Heart left ventricle (tissue), 16 donors: ENCODE results near the gene C1orf122. TPM values are rescaled to one million over a fixed set of nuclear protein-coding genes. Genes with fewer than 3 reads are reported as not detected.
"Not testable (repeated sequence)": the region's sequence is repeated elsewhere in the genome, so short reads cannot be mapped to it uniquely, and the experiment has no call there.

Source experiments
- ATAC-seq, 4 donors: fragments of 200-7000 bp; cut with Tn5 transposase; one replicate each; pipeline ENCODE4 v1.9.1; 2020 to 2022; ENCODE audit warnings: moderate library complexity in 4 of 4, mild to moderate bottlenecking in 3 of 4, moderate number of reproducible peaks in 1 of 4
- DNase-seq, 5 donors: peaks; one replicate each; pipeline ENCODE4 v3.0.0-alpha.2; 2020
- H3K27ac ChIP-seq, 12 donors: fragments of 200-600 bp; sonication (generic) in 4 of 12; one replicate each; pipeline versions ENCODE4 v1.5.0 to v1.8.0; 2016 to 2022; ENCODE audit warnings: mild to moderate bottlenecking in 2 of 12
- H3K27me3 ChIP-seq, 9 donors: fragments of 200-600 bp; sonication (generic) in 2 of 9; one replicate each; pipeline versions ENCODE4 v1.5.1 to v1.8.0; 2016 to 2022; ENCODE audit warnings: mild to moderate bottlenecking in 3 of 9
- H3K36me3 ChIP-seq, 9 donors: fragments of 200-600 bp; sonication (generic) in 2 of 9; one replicate each; pipeline versions ENCODE4 v1.5.0 to v1.8.0; 2018 to 2022; ENCODE audit warnings: mild to moderate bottlenecking in 2 of 9
- H3K4me1 ChIP-seq, 12 donors: fragments of 200-600 bp; sonication (generic) in 4 of 12; one replicate each; pipeline versions ENCODE4 v1.5.0 to v1.8.0; 2016 to 2022; ENCODE audit warnings: mild to moderate bottlenecking in 3 of 12
- H3K4me3 ChIP-seq, 12 donors: fragments of 200-600 bp; sonication (generic) in 4 of 12; one replicate each; pipeline versions ENCODE4 v1.5.0 to v1.8.0; 2017 to 2022; ENCODE audit warnings: mild to moderate bottlenecking in 9 of 12, moderate library complexity in 4 of 12
- H3K9me3 ChIP-seq, 12 donors: fragments of 200-600 bp; sonication (generic) in 4 of 12; one replicate each; pipeline versions ENCODE4 v1.5.0 to v1.8.0; 2016 to 2022; ENCODE audit warnings: mild to moderate bottlenecking in 1 of 12
- POLR2A ChIP-seq, 2 donors: fragments of 450-650 bp; IDR thresholded peaks; one replicate each; pipeline ENCODE4 v1.6.1; 2017; ENCODE audit warnings: antibody characterized with exemption in 2 of 2, mild to moderate bottlenecking in 2 of 2, moderate library complexity in 2 of 2
- WGBS, 4 donors: extraction: QIAGEN DNeasy Blood & Tissue Kit in 2 of 4; methylation state at CpG; one replicate each; pipeline versions ENCODE4 v1.1.5 to v1.1.7; 2013 to 2018; 5-methylcytosine and 5-hydroxymethylcytosine counted together
- intact Hi-C, 10 donors: fragments of 100-400 bp; cut with DNase I; formaldehyde crosslinking; loops; one replicate each; pipeline versions ENCODE4 v1.11.1 to v1.14.2; 2022
- polyA plus RNA-seq, 2 donors: library from polyadenylated mRNA; stranded (reverse); fragments of 200-250 nt; gene quantifications; one replicate each; pipeline ENCODE4 v1.2.3, GENCODE V29; 2013
- total RNA-seq, 9 donors: library from RNA; depleted of rRNA in 2 of 9; stranded (reverse); fragments of >200 nt in 2 of 9; fragmentation: NEBNext Ultra II Directional in 3 of 9; extraction: Animal tissue kit (Norgen Biotek cat#: 25700) in 3 of 9; gene quantifications; one replicate each; pipeline versions ENCODE4 v1.1.0 to v1.2.4, GENCODE V29; 2016 to 2023
- TF ChIP-seq, protein P1 (sequence below), 12 donors: fragments of 200-600 bp; sonication (generic) in 4 of 12; IDR thresholded peaks; one replicate each; pipeline versions ENCODE4 v1.5.0 to v1.8.0; 2018 to 2022; ENCODE audit warnings: antibody characterized with exemption in 12 of 12, mild to moderate bottlenecking in 5 of 12
- donor health status: ischemic (EF 13 %, LVEDD 7.1; RV severe dilation, severe dysfunction).
- donor health status: healthy with polysubstance abuse.
- donor health status: DM: no; HTN: yes; CAD: no.
- donor health status: DM: no; HTN: no; CAD: no.
- donor health status: ischemic (EF 25% LVEDD 6.9; RV normal size, moderate dysfunction).
- donor health status: ischemic (EF 25% LVEDD 5.7; RV mildly dilated, moderate dysfunction).
- donor health status: healthy.
- donor health status: DM: yes; HTN: yes; CAD: no.
- donor health status: ischemic (EF 35%, LVEDD 5.7; RV mildly dilated, moderate dysfunction).
- donor health status: nonischemic (EF 11% LVEDD 7.7; RV severe dilation, severe dysfunction).
- donor health status: DM: yes; HTN: yes; CAD: no.
- donor health status: PGD.
- donor health status: ischemic (EF 29% LVEDD 5.4; RV normal size, mild dysfunction).
- donor health status: nonischemic (EF 23%, LVEDD 6.1; RV moderate dilation, normal function).

The C1orf122 gene
- total and polyA plus RNA-seq, 11 donors: 29.1 to 93.0 (median 44.0) TPM

DNA sequence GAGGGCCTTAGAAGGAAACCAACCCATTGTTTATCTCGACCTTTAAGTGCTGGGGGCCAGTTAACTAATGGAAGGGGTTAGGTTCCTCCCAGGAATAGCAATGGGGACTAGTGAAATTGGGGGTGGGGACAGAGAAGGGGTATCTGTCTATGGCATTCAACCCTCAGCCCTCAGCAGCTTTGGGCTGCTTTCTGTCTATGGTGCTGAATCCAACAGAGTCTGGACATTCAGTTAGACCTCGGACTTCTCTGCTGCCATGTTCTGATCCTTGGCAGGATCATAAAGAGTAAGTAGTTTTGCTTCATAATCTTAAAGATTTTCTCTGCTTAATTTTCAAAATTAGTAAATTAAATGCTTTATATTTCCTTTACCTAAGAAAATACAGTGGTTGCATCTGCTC is 40.1 kb upstream of the C1orf122 start:
- no peak overlapping the region for H3K4me3 ChIP-seq
- DNase-seq (no peak), ATAC-seq (no peak)
- H3K4me1 ChIP-seq: no peaks in the 10 kb centered on the region
- TF ChIP-seq, protein P1, sequence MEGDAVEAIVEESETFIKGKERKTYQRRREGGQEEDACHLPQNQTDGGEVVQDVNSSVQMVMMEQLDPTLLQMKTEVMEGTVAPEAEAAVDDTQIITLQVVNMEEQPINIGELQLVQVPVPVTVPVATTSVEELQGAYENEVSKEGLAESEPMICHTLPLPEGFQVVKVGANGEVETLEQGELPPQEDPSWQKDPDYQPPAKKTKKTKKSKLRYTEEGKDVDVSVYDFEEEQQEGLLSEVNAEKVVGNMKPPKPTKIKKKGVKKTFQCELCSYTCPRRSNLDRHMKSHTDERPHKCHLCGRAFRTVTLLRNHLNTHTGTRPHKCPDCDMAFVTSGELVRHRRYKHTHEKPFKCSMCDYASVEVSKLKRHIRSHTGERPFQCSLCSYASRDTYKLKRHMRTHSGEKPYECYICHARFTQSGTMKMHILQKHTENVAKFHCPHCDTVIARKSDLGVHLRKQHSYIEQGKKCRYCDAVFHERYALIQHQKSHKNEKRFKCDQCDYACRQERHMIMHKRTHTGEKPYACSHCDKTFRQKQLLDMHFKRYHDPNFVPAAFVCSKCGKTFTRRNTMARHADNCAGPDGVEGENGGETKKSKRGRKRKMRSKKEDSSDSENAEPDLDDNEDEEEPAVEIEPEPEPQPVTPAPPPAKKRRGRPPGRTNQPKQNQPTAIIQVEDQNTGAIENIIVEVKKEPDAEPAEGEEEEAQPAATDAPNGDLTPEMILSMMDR (IDR thresholded peaks at IDR 0.05): no peak
- no peak for TF ChIP-seq POLR2A (IDR thresholded peaks at IDR 0.05)
- H3K36me3 ChIP-seq: no peaks in the 10 kb centered on the region
- intact Hi-C loops: no loop called here
- no peak overlapping the region for H3K27ac ChIP-seq
- H3K27me3 ChIP-seq: peaks cover 25 to 78% (median 49%) of the 10 kb centered on the region in 9 donors
- no peaks in the 10 kb centered on the region for H3K9me3 ChIP-seq
- WGBS, 4 donors: 3 to 20% (median 7%) methylated on average over 2 of the region's 2 CpGs

GRCh38 chr1:37771440-37771839 is 36.1 kb upstream of the C1orf122 start:
- H3K27me3 ChIP-seq: peaks cover 4 to 49% (median 14%) of the 10 kb centered on the region in 9 donors
- intact Hi-C loops: not testable (repeated sequence)

GRCh38 chr1:37776946-37777516 is 30.6 kb upstream of the C1orf122 start:
- no peak overlapping the region for H3K27ac ChIP-seq
- intact Hi-C loops: no loop called here

More at GRCh38 chr1:37771440-37771839, 36.1 kb upstream of the C1orf122 start:
- not testable (repeated sequence) for H3K36me3 ChIP-seq, H3K4me3 ChIP-seq, H3K9me3 ChIP-seq, DNase-seq, ATAC-seq, H3K4me1 ChIP-seq, H3K27ac ChIP-seq

GRCh38 chr1:37778654-37779053 is 28.9 kb upstream of the C1orf122 start:
- H3K27ac ChIP-seq: no peak overlapping the region
- DNase-seq (no peak), ATAC-seq (no peak)
- peaks cover 0 to 19% (median 0%) of the 10 kb centered on the region in 9 donors for H3K27me3 ChIP-seq
- H3K9me3 ChIP-seq: peaks cover 0 to 3% (median 0%) of the 10 kb centered on the region in 12 donors
- no peaks in the 10 kb centered on the region for H3K4me1 ChIP-seq
- 83 to 86% (median 86%) methylated on average over 3 of the region's 3 CpGs for WGBS, 4 donors
- no peaks in the 10 kb centered on the region for H3K36me3 ChIP-seq
- TF ChIP-seq POLR2A (IDR thresholded peaks at IDR 0.05): no peak
- TF ChIP-seq, protein P1 (IDR thresholded peaks at IDR 0.05): no peak
- intact Hi-C loops: no loop called here
- H3K4me3 ChIP-seq: no peak overlapping the region

More at GRCh38 chr1:37776946-37777516, 30.6 kb upstream of the C1orf122 start:
- DNase-seq (no peak), ATAC-seq (no peak)
- no peaks in the 10 kb centered on the region for H3K36me3 ChIP-seq
- H3K4me3 ChIP-seq: no peak overlapping the region
- 64 to 73% (median 69%) methylated on average over 4 of the region's 4 CpGs for WGBS, 4 donors
- TF ChIP-seq POLR2A (IDR thresholded peaks at IDR 0.05): no peak
- TF ChIP-seq, protein P1 (IDR thresholded peaks at IDR 0.05): no peak
- H3K9me3 ChIP-seq: peaks cover 0 to 3% (median 0%) of the 10 kb centered on the region in 12 donors
- no peaks in the 10 kb centered on the region for H3K4me1 ChIP-seq
- H3K27me3 ChIP-seq: peaks cover 0 to 14% (median 0%) of the 10 kb centered on the region in 9 donors

DNA sequence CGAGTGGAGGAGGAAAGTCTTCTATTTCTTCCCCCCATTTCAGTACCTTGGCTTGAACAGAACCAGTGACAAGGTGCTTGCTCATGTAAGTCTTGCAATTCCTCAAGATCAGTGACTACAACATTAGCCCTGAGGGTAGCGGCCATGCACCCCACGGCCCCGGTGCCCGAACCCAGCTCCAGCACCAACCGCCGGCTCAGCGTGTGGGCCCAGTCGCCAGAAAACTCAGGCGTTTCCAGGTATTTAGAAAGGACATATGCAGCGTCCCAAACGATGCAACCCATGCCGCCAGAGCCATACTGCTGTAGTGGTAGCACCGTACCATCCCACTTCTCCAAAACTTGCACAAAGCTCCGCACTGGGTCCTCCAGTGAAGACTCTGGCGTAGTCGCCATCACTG is 25.1 kb upstream of the C1orf122 start:
- TF ChIP-seq POLR2A (IDR thresholded peaks at IDR 0.05): no peak
- TF ChIP-seq, protein P1 (IDR thresholded peaks at IDR 0.05): no peak
- Histone ChIP-seq H3K9me3 (no peaks in the 10 kb centered on the region), H3K36me3 (no peaks in the 10 kb centered on the region), H3K27me3 (peaks cover 0 to 23% (median 0%) of the 10 kb centered on the region in 9 donors), H3K27ac (no peak overlapping the region), H3K4me1 (no peaks in the 10 kb centered on the region), H3K4me3 (no peak overlapping the region)
- ATAC-seq (no peak), DNase-seq (no peak)
- intact Hi-C loops: no loop called here
- WGBS, 4 donors: 73 to 83% (median 77%) methylated on average over 17 of the region's 17 CpGs
